Activated CD8-positive, alpha-beta T cell treated with anti-CD3 and anti-CD28 coated beads for 36 hours (primary cell): ENCODE results near the gene ATG4D. TPM values are rescaled to one million over a fixed set of nuclear protein-coding genes. Genes with fewer than 3 reads are reported as not detected.

Source experiments
- ATAC-seq: fragments of 200-7000 bp; cut with Tn5 transposase; one replicate; pipeline ENCODE4 v1.10.0; 2021; ENCODE audit warnings: mild to moderate bottlenecking, moderate library complexity
- CTCF ChIA-PET: fragments of 350-600 bp; sonication (Branson Sonifier 250); formaldehyde crosslinking; loops from one replicate; lab custom pipeline; 2021; ENCODE audit warnings: antibody characterized with exemption; lab: Charles Lee
- POLR2A ChIA-PET: fragments of 350-600 bp; sonication (Branson Sonifier 250); formaldehyde crosslinking; loops from one replicate; lab custom pipeline; 2021; ENCODE audit warnings: antibody characterized with exemption; lab: Charles Lee
- DNase-seq: peaks from one replicate; pipeline ENCODE4 v3.0.0-alpha.2; 2020
- H3K27ac Mint-ChIP-seq: one replicate; pipeline ENCODE4 v1.8.0; 2021; ENCODE audit warnings: mild to moderate bottlenecking, mixed read lengths
- H3K27me3 Mint-ChIP-seq: one replicate; pipeline ENCODE4 v1.8.0; 2021; ENCODE audit warnings: mixed read lengths
- H3K36me3 Mint-ChIP-seq: one replicate; pipeline ENCODE4 v1.8.0; 2021; ENCODE audit warnings: low read depth, mixed read lengths
- H3K4me1 Mint-ChIP-seq: one replicate; pipeline ENCODE4 v1.8.0; 2021; ENCODE audit warnings: low read depth, mixed read lengths
- H3K4me3 Mint-ChIP-seq: one replicate; pipeline ENCODE4 v1.8.0; 2021; ENCODE audit warnings: mild to moderate bottlenecking, moderate library complexity, mixed read lengths
- H3K9me3 Mint-ChIP-seq: one replicate; pipeline ENCODE4 v1.8.0; 2021; ENCODE audit warnings: mixed read lengths
- intact Hi-C: fragments of 100-400 bp; cut with micrococcal nuclease; formaldehyde crosslinking; loops from one replicate; pipeline ENCODE4 v1.10.0; 2022
- total RNA-seq, 2 experiments: library from RNA; stranded (reverse); gene quantifications; one replicate each; pipeline ENCODE4 v1.2.3, GENCODE V29; 2021
- TF ChIP-seq, protein P1 (sequence below): fragments of 200-600 bp; IDR thresholded peaks from one replicate; pipeline ENCODE4 v1.8.0; 2022; ENCODE audit warnings: antibody characterized with exemption, mild to moderate bottlenecking

ATG4D gene
- total RNA-seq, 2 experiments from 2014 or later: 21.7 to 22.5 TPM

GRCh38 chr19:10565028-10565566 is 21.4 kb downstream of the ATG4D start:
- ATAC-seq: no peak

GRCh38 chr19:10565567-10566407 is 22.1 kb downstream of the ATG4D start, which contains the start of gene KRI1:
Gene KRI1, minus strand, starts transcription at chr19:10566010. Its CDS starts 11 bp downstream, at chr19:10565999.
- ChIA-PET CTCF (interaction anchor here (0.7 to 9.2 kb wide), 9 partner anchors 11 to 296 kb away, joined by 3 to 71 read pairs (median 5); partner anchors contain the start of gene QTRT1), POLR2A (interaction anchor here (0.8 to 10.6 kb wide), 11 partner anchors 12 to 295 kb away, joined by 3 to 104 read pairs (median 4); partner anchors contain the start of genes ICAM1 and TMED1)
- Mint-ChIP-seq H3K4me1 (peaks cover 37% of the 10 kb centered on the region), H3K27me3 (no peaks in the 10 kb centered on the region), H3K9me3 (no peaks in the 10 kb centered on the region), H3K36me3 (peaks cover 41% of the 10 kb centered on the region), H3K27ac (peak within 1 kb of the TSS; percentile 92), H3K4me3 (peak within 1 kb of the TSS; percentile 86)
- DNase-seq (peak; percentile 99), ATAC-seq (peak; percentile 43)
- TF ChIP-seq, protein P1, sequence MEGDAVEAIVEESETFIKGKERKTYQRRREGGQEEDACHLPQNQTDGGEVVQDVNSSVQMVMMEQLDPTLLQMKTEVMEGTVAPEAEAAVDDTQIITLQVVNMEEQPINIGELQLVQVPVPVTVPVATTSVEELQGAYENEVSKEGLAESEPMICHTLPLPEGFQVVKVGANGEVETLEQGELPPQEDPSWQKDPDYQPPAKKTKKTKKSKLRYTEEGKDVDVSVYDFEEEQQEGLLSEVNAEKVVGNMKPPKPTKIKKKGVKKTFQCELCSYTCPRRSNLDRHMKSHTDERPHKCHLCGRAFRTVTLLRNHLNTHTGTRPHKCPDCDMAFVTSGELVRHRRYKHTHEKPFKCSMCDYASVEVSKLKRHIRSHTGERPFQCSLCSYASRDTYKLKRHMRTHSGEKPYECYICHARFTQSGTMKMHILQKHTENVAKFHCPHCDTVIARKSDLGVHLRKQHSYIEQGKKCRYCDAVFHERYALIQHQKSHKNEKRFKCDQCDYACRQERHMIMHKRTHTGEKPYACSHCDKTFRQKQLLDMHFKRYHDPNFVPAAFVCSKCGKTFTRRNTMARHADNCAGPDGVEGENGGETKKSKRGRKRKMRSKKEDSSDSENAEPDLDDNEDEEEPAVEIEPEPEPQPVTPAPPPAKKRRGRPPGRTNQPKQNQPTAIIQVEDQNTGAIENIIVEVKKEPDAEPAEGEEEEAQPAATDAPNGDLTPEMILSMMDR: peak; percentile 33
- intact Hi-C loops: loop anchor here (5.0 kb wide), 1 partner anchor 58 kb away; no protein-coding TSS in a partner anchor

More at GRCh38 chr19:10565028-10565566, 21.4 kb downstream of the ATG4D start:
- Mint-ChIP-seq H3K9me3 (no peaks in the 10 kb centered on the region), H3K4me1 (peaks cover 38% of the 10 kb centered on the region), H3K27me3 (no peaks in the 10 kb centered on the region), H3K27ac (peak overlapping the region; percentile 92), H3K4me3 (peak overlapping the region; percentile 86), H3K36me3 (peaks cover 48% of the 10 kb centered on the region)
- peak; percentile 80 for DNase-seq
- CTCF ChIA-PET: interaction anchor here (2.6 to 5.4 kb wide), 2 partner anchors 10 to 16 kb away, joined by 8 to 25 read pairs; no protein-coding TSS in a partner anchor
- TF ChIP-seq, protein P1: peak; percentile 24
- intact Hi-C loops: loop anchor here (5.0 kb wide), 1 partner anchor 58 kb away; no protein-coding TSS in a partner anchor
- POLR2A ChIA-PET: interaction anchor here (1.3 to 10.6 kb wide), 3 partner anchors 11 to 295 kb away, joined by 4 to 104 read pairs (median 6); partner anchors contain the start of gene ICAM1

DNA sequence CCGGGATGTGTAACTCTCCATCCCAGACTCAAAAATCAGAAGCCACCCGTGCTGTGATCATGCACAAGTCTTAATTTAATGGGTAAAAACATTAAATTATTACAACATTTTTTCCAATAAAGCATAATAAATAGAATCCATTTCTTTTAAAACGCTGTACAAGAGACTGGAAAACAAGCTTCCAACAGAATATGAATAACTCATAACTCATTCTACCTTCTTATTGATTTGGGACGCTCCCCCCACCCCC is 22.6 kb downstream of the ATG4D start:
- peak overlapping the region; percentile 86 for H3K4me3 Mint-ChIP-seq
- no peak for DNase-seq
- TF ChIP-seq, protein P1: no peak
- intact Hi-C loops: loop anchor here (5.0 kb wide), 1 partner anchor 59 kb away; no protein-coding TSS in a partner anchor
- no peaks in the 10 kb centered on the region for H3K27me3 Mint-ChIP-seq
- peaks cover 34% of the 10 kb centered on the region for H3K4me1 Mint-ChIP-seq
- POLR2A ChIA-PET: interaction anchor here (0.8 to 10.6 kb wide), 14 partner anchors 12 to 296 kb away, joined by 3 to 104 read pairs (median 4); partner anchors contain the start of genes ICAM1 and TMED1
- CTCF ChIA-PET: interaction anchor here (0.7 to 9.2 kb wide), 8 partner anchors 14 to 297 kb away, joined by 3 to 71 read pairs (median 4); partner anchors contain the start of gene QTRT1
- peak overlapping the region; percentile 92 for H3K27ac Mint-ChIP-seq
- no peaks in the 10 kb centered on the region for H3K9me3 Mint-ChIP-seq
- H3K36me3 Mint-ChIP-seq: peaks cover 36% of the 10 kb centered on the region
- ATAC-seq: no peak

- no peaks in the 10 kb centered on the region for H3K9me3 Mint-ChIP-seq
- H3K4me3 Mint-ChIP-seq: peak overlapping the region; percentile 86
- intact Hi-C loops: loop anchor here (5.0 kb wide), 1 partner anchor 60 kb away; no protein-coding TSS in a partner anchor
- DNase-seq: peak; percentile 87
- POLR2A ChIA-PET: interaction anchor here (0.7 to 10.6 kb wide), 20 partner anchors 8 to 296 kb away, joined by 3 to 104 read pairs (median 4); partner anchors contain the start of genes ICAM1, KEAP1, QTRT1 and S1PR5
- ATAC-seq: peak; percentile 21
- H3K27me3 Mint-ChIP-seq: no peaks in the 10 kb centered on the region
- H3K27ac Mint-ChIP-seq: peak overlapping the region; percentile 92
- TF ChIP-seq, protein P1: no peak
- CTCF ChIA-PET: interaction anchor here (0.8 to 9.2 kb wide), 11 partner anchors 11 to 297 kb away, joined by 3 to 71 read pairs (median 4); partner anchors contain the start of gene QTRT1
- peaks cover 32% of the 10 kb centered on the region for H3K36me3 Mint-ChIP-seq
- H3K4me1 Mint-ChIP-seq: peaks cover 30% of the 10 kb centered on the region
Measured at GRCh38 chr19:10566658-10567410, 23.1 kb downstream of the ATG4D start.
